Left lung (tissue), 10 donors: ENCODE results near the gene EPS8. TPM values are rescaled to one million over a fixed set of nuclear protein-coding genes. Genes with fewer than 3 reads are reported as not detected.

Experiments used
- ATAC-seq: fragments of 200-7000 bp; cut with Tn5 transposase; one replicate; pipeline ENCODE4 v1.9.1; 2020; ENCODE audit warnings: moderate library complexity
- DNase-seq, 4 donors: peaks; one replicate each; pipeline ENCODE4 v3.0.0-alpha.2; 2013 to 2020
- H3K27ac ChIP-seq, 2 donors: fragments of 200-600 bp; sonication (generic) in 1 of 2; one replicate each; pipeline versions ENCODE4 v1.5.0 to v1.8.0; 2020 to 2021
- H3K27me3 ChIP-seq, 2 donors: fragments of 200-600 bp; sonication (generic) in 1 of 2; one replicate each; pipeline versions ENCODE4 v1.5.0 to v1.8.0; 2020 to 2021
- H3K36me3 ChIP-seq, 2 donors: fragments of 200-600 bp; sonication (generic) in 1 of 2; one replicate each; pipeline versions ENCODE4 v1.5.0 to v1.8.0; 2020 to 2021
- H3K4me1 ChIP-seq, 2 donors: fragments of 200-600 bp; one replicate each; pipeline ENCODE4 v1.8.0; 2021
- H3K4me3 ChIP-seq, 2 donors: fragments of 200-600 bp; sonication (generic) in 1 of 2; one replicate each; pipeline versions ENCODE4 v1.5.0 to v1.8.0; 2020 to 2021; ENCODE audit warnings: mild to moderate bottlenecking in 1 of 2
- H3K9me3 ChIP-seq, 2 donors: fragments of 200-600 bp; sonication (generic) in 1 of 2; one replicate each; pipeline versions ENCODE4 v1.5.0 to v1.8.0; 2020 to 2021
- intact Hi-C, 2 donors: fragments of 100-400 bp; cut with DNase I; formaldehyde crosslinking; loops; one replicate each; pipeline versions ENCODE4 v1.11.2 to v1.14.2; 2022
- polyA plus RNA-seq, 6 donors: library from polyadenylated mRNA; unstranded; fragments of 120-200 nt; gene quantifications; one replicate each; pipeline ENCODE4 v1.2.1, GENCODE V29; 2013; ENCODE audit not compliant: insufficient read length in 6 of 6
- total RNA-seq, 2 donors: library from RNA; stranded (reverse); fragmentation: NEBNext Ultra II Directional; extraction: Animal tissue kit (Norgen Biotek cat#: 25700); gene quantifications; one replicate each; pipeline ENCODE4 v1.2.1, GENCODE V29; 2021
- TF ChIP-seq, protein P1 (sequence below), 2 donors: fragments of 200-600 bp; sonication (generic) in 1 of 2; IDR thresholded peaks; one replicate each; pipeline versions ENCODE4 v1.5.0 to v1.8.0; 2021; ENCODE audit warnings: antibody characterized with exemption in 2 of 2
- donor health status: DM: no; HTN: yes; CAD: no.
- donor health status: DM: no; HTN: no; CAD: no.

Gene EPS8
- total and polyA plus RNA-seq, 8 donors: 29.0 to 64.8 (median 42.6) TPM

DNA sequence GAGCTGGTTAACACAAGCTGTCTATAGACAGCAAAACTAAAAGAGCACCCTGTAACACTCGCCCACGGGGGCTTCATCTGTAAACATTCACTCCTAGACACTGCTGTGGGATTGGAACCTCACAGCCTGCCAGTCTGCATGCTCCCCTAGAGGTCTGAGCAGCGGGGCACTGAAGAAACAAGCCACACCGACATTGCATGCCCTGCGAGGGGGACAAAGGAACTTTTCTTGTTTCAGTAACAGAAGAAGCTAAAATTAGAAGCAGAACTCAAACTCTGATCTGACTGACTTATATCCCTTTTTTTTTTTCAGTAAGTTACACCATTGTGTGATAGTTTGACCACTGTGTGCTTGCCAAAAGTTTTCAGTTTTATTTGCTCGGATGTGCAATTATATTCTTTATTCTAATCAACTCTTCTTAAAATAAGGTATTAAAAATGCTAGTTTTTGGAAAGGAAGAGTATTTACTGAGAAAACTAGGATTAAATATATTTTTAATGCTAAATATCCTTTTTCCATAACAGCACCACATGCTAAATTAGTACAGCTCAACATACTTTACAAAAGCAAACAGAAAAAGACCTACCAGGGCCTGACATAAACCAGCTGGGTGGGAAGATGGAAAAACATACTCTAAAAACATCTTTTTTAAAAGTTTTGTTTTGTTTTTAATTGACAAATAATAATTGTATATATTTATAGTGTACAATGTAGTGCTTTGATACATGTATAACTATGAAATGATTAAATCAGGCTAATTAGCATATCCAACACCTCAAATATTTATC lies 100.2 kb downstream of the EPS8 start:
- H3K9me3 ChIP-seq: no peaks in the 10 kb centered on the region
- H3K36me3 ChIP-seq: no peaks in the 10 kb centered on the region
- H3K27ac ChIP-seq: peak overlapping the region; percentile 30 to 44
- DNase-seq: peak in 1 of 4 donors; percentile 27
- TF ChIP-seq, protein P1, sequence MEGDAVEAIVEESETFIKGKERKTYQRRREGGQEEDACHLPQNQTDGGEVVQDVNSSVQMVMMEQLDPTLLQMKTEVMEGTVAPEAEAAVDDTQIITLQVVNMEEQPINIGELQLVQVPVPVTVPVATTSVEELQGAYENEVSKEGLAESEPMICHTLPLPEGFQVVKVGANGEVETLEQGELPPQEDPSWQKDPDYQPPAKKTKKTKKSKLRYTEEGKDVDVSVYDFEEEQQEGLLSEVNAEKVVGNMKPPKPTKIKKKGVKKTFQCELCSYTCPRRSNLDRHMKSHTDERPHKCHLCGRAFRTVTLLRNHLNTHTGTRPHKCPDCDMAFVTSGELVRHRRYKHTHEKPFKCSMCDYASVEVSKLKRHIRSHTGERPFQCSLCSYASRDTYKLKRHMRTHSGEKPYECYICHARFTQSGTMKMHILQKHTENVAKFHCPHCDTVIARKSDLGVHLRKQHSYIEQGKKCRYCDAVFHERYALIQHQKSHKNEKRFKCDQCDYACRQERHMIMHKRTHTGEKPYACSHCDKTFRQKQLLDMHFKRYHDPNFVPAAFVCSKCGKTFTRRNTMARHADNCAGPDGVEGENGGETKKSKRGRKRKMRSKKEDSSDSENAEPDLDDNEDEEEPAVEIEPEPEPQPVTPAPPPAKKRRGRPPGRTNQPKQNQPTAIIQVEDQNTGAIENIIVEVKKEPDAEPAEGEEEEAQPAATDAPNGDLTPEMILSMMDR (IDR thresholded peaks at IDR 0.05): no peak
- H3K4me3 ChIP-seq: no peak overlapping the region
- peaks cover 0 to 39% of the 10 kb centered on the region in 2 donors for H3K4me1 ChIP-seq
- no peaks in the 10 kb centered on the region for H3K27me3 ChIP-seq
- ATAC-seq: peak; percentile 21
- intact Hi-C loops: no loop called here

DNA sequence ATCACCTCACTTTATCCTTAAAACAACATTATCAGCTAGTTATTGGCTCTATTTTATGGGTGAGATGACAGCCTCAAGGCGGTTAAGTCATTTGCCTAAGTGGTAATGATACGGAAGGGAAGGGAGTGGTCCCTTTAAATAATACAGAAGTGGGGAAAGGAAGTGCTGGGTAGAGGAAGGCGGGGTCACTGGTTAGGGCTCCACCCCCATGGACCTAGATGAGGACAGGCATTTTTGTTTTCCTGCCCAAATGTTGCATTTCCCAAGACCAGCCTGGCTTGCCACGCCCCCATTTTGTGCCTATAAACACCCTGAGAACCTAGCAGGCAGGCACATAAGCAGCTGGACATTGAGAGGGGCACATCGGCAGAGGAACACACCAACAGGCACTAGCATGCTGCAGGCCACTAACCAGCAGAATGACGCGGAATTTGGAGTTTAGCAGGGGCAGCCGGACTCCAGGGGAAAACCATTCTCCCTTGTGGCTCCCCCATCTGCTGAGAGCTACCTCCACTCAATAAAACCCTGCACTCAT lies 100.9 kb downstream of the EPS8 start:
- H3K4me3 ChIP-seq: no peak overlapping the region
- H3K27me3 ChIP-seq: no peaks in the 10 kb centered on the region
- H3K4me1 ChIP-seq: peaks cover 0 to 39% of the 10 kb centered on the region in 2 donors
- peak overlapping the region; percentile 30 to 44 for H3K27ac ChIP-seq
- ATAC-seq (peak; percentile 76), DNase-seq (peak in 2 of 4 donors; percentile 47 to 60)
- intact Hi-C loops: no loop called here
- no peaks in the 10 kb centered on the region for H3K36me3 ChIP-seq
- no peaks in the 10 kb centered on the region for H3K9me3 ChIP-seq
- TF ChIP-seq, protein P1 (IDR thresholded peaks at IDR 0.05): no peak

DNA sequence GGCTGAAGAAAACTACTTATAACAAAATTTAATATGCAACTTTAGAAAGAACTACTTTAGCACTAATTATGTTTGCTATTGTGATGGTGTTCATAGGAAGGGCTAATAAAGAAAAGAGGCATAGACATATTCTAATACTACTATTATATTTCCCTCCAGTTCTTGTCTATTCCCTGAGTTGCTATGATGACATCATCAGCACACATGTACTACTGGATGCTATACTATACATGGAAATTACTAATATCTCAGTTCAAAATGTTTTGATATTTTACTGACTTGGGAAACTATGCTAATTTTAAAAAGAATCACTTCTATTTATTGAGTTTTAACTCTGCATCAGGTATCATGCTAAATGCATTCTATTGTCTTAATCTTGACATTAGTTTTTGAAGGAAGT lies 101.6 kb downstream of the EPS8 start:
- Histone ChIP-seq H3K9me3 (no peaks in the 10 kb centered on the region), H3K27me3 (no peaks in the 10 kb centered on the region), H3K4me1 (peaks cover 0 to 35% of the 10 kb centered on the region in 2 donors), H3K36me3 (no peaks in the 10 kb centered on the region), H3K27ac (no peak overlapping the region), H3K4me3 (no peak overlapping the region)
- DNase-seq (no peak), ATAC-seq (no peak)
- intact Hi-C loops: no loop called here
- TF ChIP-seq, protein P1 (IDR thresholded peaks at IDR 0.05): no peak

DNA sequence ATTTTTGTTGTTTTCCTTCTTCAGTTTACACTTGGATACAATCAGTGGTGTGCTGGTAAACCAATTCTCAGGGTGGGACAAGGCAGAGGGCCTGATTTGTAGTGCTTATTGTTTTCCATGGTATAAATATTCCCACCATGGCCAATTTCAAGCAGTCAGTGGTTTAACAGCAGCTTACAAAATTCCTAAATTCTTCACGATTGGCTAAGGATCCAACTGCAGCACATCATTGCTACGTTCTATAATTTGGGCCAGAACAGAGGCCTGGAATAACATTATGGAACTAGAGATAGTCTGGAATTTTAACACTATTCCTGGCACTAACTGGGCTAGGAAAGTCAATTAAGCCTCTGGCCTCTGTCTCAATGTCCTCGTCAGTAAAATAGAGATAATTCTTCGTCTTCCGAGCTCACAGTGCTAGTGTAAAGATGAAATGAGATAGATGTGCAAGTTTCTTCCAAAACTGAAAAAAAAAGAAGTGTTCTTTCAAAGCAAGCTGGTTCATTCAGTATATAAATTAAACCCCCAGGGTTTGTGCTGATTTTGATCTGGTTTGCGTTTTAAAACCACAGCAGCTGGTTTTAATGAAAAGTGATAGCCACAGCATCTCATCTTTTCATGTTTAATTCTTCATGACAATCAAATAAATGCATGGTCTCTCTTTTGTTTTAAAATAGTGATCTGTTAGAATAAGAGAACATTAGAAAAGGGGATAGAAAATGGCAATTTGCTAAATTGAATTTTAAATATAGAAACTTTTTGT lies 104.1 kb downstream of the EPS8 start:
- Histone ChIP-seq H3K4me3 (no peak overlapping the region), H3K4me1 (peaks cover 0 to 10% of the 10 kb centered on the region in 2 donors), H3K36me3 (no peaks in the 10 kb centered on the region), H3K9me3 (no peaks in the 10 kb centered on the region), H3K27me3 (no peaks in the 10 kb centered on the region), H3K27ac (no peak overlapping the region)
- TF ChIP-seq, protein P1 (IDR thresholded peaks at IDR 0.05): no peak
- DNase-seq (no peak), ATAC-seq (no peak)
- intact Hi-C loops: no loop called here

DNA sequence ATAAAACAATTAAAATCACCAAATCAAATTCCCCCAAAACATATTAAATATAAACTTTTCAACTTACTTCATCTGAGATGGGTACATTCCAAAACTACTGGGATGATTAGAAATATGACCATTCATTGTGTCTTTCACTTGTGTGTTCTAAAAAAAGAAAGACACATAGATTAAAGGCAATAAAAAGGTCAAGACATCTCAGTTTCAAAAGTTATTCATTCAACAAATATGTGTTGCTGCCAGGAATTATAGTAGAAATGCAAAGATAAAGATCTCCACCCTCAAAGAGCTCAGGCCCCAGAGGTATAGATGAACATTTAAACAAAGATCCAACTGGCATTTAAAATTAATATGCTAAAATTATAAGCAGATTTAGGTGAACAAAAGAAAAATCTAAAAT lies 106.4 kb downstream of the EPS8 start:
- no peaks in the 10 kb centered on the region for H3K27me3 ChIP-seq
- DNase-seq (no peak), ATAC-seq (no peak)
- no peak overlapping the region for H3K27ac ChIP-seq
- TF ChIP-seq, protein P1 (IDR thresholded peaks at IDR 0.05): no peak
- intact Hi-C loops: no loop called here
- H3K9me3 ChIP-seq: no peaks in the 10 kb centered on the region
- no peak overlapping the region for H3K4me3 ChIP-seq
- no peaks in the 10 kb centered on the region for H3K4me1 ChIP-seq
- H3K36me3 ChIP-seq: no peaks in the 10 kb centered on the region
